Stomach (tissue), 4 donors: ENCODE data around the gene SRC.

Experiments used
- EP300 ChIP-seq: sonication (generic); formaldehyde crosslinking; IDR thresholded peaks from one replicate; pipeline ENCODE4 v1.6.1; 2017; ENCODE audit warnings: antibody characterized with exemption
- POLR2A ChIP-seq, 4 donors: fragments of 450-650 bp; IDR thresholded peaks; one replicate each; pipeline ENCODE4 v1.6.1; 2016; ENCODE audit warnings: antibody characterized with exemption in 4 of 4, control low read depth in 2 of 4, mild to moderate bottlenecking in 1 of 4, moderate library complexity in 1 of 4
- TF ChIP-seq, protein P1 (sequence below), 7 experiments: fragments of 450-650 bp in 4 of 7; fragments of 200-600 bp in 3 of 7; sonication (generic) in 3 of 7; IDR thresholded peaks; one replicate each; pipeline ENCODE4 v1.5.1; 2016 to 2019; ENCODE audit warnings: antibody characterized with exemption in 7 of 7, control low read depth in 2 of 7, mild to moderate bottlenecking in 1 of 7

DNA sequence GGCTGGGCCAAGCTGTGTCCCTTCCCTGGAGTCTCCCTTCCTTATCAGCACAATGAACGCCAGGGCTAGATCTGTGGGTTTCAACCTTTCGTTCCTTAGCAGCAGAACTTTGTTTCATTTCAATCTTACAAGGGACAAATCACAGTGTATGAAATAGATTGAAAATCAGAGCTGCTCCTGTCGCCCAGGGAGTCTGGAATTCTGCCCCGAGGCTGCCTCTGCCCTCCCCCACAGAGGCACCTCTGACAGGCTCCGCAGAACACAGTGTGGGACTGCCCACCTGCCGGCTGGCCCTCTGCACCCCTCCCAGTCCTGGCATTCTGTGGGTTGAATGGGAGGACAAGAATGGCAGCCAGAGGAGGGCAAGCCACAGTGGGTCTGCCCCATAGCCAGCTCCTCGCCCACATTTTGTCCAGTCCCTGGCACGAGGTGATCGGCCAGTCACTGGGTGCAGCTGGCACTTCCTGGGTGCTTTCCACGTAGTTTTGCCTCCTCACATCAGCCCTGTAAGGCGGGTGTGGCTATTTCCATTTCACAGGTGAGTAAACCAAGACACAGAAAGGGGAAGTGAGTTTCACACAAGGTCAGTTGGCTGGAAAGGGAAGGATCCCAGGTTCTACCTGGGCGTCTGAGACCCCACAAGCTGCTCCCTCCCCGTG is 30.4 kb upstream of the SRC start:
- TF ChIP-seq, protein P1, sequence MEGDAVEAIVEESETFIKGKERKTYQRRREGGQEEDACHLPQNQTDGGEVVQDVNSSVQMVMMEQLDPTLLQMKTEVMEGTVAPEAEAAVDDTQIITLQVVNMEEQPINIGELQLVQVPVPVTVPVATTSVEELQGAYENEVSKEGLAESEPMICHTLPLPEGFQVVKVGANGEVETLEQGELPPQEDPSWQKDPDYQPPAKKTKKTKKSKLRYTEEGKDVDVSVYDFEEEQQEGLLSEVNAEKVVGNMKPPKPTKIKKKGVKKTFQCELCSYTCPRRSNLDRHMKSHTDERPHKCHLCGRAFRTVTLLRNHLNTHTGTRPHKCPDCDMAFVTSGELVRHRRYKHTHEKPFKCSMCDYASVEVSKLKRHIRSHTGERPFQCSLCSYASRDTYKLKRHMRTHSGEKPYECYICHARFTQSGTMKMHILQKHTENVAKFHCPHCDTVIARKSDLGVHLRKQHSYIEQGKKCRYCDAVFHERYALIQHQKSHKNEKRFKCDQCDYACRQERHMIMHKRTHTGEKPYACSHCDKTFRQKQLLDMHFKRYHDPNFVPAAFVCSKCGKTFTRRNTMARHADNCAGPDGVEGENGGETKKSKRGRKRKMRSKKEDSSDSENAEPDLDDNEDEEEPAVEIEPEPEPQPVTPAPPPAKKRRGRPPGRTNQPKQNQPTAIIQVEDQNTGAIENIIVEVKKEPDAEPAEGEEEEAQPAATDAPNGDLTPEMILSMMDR (IDR thresholded peaks at IDR 0.05), result no peak
- TF ChIP-seq POLR2A (IDR thresholded peaks at IDR 0.05) (no peak), EP300 (no peak)
